SU-DHL-6 (cell line): ENCODE measurements around the gene INPP4A.

Experiments
- EZH2phosphoT487 ChIP-seq: fragments of 200-600 bp; sonication (generic), shearing (Covaris generic); conservative IDR thresholded peaks from 2 replicates; pipeline ENCODE4 v1.6.1; 2018; ENCODE audit warnings: mild to moderate bottlenecking, antibody characterized with exemption, low read length, moderate library complexity, mixed read lengths
- TF ChIP-seq, protein P1 (sequence below): fragments of 200-600 bp; sonication (generic); IDR thresholded peaks from one replicate; pipeline ENCODE4 v1.5.1; 2017; ENCODE audit warnings: antibody characterized with exemption, mild to moderate bottlenecking, low read length, moderate library complexity; ENCODE audit not compliant: insufficient read depth, poor library complexity, severe bottlenecking

DNA sequence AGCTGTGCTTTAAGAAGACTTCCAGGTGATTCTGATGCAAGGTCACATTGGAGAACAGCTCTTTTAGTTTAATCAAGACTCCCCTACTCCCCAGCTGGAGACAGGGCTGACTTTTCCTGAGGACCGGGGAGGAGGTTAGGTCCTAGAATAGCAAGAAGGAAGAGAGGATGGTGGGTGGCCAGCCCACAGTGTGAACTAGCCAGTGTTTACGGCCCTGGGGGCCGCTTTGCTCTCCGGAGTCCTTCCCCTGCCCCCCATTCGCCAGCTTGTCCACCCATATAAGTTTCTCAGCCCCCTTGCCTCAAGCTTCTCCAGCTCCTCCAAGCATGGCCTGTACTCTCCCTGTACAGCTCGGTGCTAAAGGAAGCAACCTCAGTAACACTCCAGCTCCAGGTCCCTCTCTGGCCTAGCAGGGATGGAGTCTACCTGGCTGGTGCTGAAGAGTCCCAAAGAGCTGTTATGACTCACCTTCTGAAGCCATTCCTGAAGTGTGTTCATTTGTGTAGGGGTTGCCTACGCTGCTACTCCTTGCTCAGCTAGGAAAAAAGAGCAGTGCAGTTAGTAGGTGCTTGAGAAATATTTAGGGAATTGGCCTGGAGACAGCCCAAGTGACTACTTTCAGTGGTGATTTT lies 7.9 kb downstream of the INPP4A start:
- TF ChIP-seq, protein P1, sequence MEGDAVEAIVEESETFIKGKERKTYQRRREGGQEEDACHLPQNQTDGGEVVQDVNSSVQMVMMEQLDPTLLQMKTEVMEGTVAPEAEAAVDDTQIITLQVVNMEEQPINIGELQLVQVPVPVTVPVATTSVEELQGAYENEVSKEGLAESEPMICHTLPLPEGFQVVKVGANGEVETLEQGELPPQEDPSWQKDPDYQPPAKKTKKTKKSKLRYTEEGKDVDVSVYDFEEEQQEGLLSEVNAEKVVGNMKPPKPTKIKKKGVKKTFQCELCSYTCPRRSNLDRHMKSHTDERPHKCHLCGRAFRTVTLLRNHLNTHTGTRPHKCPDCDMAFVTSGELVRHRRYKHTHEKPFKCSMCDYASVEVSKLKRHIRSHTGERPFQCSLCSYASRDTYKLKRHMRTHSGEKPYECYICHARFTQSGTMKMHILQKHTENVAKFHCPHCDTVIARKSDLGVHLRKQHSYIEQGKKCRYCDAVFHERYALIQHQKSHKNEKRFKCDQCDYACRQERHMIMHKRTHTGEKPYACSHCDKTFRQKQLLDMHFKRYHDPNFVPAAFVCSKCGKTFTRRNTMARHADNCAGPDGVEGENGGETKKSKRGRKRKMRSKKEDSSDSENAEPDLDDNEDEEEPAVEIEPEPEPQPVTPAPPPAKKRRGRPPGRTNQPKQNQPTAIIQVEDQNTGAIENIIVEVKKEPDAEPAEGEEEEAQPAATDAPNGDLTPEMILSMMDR, result no peak
- no peak for TF ChIP-seq EZH2phosphoT487
